Measurements from ENCODE around the gene CD84.

Gene CD84

DNA sequence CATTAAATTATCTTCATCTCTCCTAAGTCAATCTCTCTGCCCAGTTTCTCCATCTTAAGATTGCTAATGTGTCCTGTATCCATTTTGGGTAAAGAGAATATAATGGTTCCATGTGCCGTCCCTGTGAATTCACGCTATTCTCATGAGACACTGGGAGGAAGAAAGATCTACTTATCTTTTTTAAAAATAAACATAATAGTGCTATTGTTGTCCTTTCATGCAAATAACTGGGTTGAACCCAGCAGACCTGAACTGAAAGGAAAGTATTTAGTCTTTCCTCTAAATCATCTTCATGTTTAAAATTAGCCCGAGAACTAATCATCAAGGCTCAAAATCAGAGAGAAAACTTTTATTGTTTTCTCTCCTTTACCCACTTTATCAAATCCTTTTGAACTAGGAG, 45.2 kb upstream of the CD84 start:
- TF ChIP-seq, protein P1, sequence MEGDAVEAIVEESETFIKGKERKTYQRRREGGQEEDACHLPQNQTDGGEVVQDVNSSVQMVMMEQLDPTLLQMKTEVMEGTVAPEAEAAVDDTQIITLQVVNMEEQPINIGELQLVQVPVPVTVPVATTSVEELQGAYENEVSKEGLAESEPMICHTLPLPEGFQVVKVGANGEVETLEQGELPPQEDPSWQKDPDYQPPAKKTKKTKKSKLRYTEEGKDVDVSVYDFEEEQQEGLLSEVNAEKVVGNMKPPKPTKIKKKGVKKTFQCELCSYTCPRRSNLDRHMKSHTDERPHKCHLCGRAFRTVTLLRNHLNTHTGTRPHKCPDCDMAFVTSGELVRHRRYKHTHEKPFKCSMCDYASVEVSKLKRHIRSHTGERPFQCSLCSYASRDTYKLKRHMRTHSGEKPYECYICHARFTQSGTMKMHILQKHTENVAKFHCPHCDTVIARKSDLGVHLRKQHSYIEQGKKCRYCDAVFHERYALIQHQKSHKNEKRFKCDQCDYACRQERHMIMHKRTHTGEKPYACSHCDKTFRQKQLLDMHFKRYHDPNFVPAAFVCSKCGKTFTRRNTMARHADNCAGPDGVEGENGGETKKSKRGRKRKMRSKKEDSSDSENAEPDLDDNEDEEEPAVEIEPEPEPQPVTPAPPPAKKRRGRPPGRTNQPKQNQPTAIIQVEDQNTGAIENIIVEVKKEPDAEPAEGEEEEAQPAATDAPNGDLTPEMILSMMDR (IDR thresholded peaks at IDR 0.05; ENCODE audit: low read length, missing control alignments): no peak
- DNase-seq (ENCODE audit: low read depth): no peak
- no peak overlapping the region for H3K4me3 ChIP-seq (replicated peaks; ENCODE audit: low read depth, low read length)

DNA sequence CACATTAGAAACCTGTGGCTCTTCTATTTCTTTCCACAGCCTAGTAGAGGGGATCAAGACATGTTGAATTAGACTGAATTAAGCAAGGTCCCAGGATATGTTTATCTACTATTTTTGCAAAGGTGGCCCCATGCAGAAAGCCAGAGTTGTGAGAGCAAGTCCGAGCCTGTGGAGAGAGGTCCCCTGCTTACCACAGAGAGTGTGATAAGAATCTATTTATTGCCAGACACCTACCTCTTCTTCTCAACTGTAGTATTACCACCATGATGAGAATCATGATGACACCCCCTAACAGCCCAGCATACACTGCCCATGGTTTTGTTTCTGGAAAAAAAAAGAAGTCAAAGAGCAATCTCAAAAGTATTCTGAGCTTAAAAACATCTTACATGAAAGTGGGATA, 44.6 kb upstream of the CD84 start:
- no peak for DNase-seq (ENCODE audit: low read depth)
- no peak overlapping the region for H3K4me3 ChIP-seq (replicated peaks; ENCODE audit: low read depth, low read length)

DNA sequence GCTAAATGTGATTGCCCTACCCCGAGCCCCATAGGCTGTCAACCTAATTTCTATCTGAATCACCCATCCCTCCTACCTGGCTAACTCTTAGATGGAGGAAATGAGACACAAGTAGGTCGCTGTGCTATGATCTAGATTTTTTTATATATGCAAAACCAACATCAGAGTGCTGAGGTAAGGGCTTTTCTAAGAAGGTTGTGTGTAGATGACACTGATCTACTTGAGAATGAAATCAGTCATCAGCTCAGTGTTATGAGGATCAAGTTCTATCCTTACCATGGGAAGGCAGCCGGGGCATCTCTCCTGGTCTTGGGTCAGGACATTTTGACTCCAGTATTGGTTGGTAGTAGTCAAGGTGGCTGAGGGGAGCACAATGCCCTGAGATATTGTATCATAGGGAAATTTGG, 43.9 kb upstream of the CD84 start:
- H3K4me3 ChIP-seq (replicated peaks; ENCODE audit: low read depth, low read length): no peak overlapping the region
- TF ChIP-seq, protein P1 (IDR thresholded peaks at IDR 0.05; ENCODE audit: low read length, missing control alignments): no peak
- no peak for DNase-seq (ENCODE audit: low read depth)

More for the DNA sequence above, 44.6 kb upstream of the CD84 start:
- TF ChIP-seq, protein P1 (IDR thresholded peaks at IDR 0.05; ENCODE audit: low read length, missing control alignments): no peak

DNA sequence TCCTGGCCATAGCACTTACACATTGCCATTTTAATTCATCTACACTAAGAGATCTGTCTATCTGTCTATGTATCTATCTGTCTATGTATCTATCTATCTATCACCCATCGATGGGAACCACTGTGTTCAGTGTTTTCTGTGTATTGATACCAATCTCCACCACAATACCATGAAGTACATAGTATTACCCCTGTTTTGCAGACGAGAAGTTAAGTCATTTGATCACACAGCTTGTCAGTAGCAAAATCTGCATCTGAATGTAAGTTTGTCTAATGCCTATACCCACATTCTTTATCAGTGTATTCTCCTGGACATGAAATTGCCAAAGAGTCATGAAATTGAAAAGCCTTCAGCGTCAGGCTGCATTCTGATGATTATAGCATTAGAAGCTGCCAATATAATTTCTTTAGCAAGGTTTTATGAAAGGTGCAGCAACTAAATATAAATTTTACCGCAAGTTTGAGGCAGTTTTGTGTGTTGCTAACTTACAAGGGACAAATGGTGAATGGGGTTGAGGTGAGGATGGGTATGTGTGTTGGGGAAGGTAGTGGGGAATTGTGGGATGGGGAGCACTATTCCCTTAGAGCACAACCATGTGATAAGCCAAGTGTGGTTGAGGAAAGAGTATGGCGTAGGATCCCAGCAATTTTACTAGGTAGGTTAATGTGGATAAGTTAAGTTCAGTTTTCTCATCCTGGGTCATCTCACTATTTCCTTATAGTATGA, 43.4 kb upstream of the CD84 start:
- no peak for DNase-seq (ENCODE audit: low read depth)
- TF ChIP-seq, protein P1 (IDR thresholded peaks at IDR 0.05; ENCODE audit: low read length, missing control alignments): no peak

DNA sequence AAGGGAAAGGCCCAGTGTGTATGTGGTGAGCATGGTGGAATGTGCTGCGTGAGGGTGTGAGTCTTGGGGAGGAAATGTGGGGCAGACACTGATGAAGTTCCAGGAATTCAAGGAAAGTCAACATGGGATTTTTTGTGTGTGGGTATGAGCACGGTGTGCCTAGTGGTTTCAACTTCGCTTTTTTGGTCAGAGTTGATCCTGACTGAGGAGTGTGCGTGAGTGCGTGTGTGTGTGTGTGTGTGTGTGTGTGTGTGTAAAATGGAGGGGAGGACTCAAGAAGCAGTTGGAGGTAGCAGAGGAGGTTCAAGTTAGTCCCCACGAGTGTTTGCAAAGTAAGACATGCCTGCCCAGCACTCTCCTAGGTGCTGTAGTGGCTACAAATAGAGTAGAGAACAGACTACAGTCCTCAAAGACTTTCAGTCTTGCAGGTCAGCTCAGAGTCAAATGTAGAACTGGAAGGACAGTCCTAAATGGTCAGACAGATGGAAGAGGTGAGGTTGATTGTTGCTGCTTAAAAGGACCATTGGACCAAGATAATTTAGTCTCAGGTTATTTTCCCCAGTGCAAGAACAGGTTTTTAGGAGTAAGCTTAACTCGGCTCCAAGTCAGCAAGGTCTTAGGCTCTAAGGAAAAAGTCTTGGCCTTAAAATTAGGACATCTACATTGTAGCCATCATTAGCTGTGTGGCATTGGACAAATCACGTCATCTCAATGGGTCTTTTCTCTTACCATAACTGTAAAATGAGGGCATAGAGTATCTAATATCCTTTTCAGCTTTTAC, 42.5 kb upstream of the CD84 start:
- TF ChIP-seq, protein P1 (IDR thresholded peaks at IDR 0.05; ENCODE audit: low read length, missing control alignments): no peak
- H3K4me3 ChIP-seq (replicated peaks; ENCODE audit: low read depth, low read length): no peak overlapping the region
- no peak for DNase-seq (ENCODE audit: low read depth)

More for the DNA sequence above, 43.4 kb upstream of the CD84 start:
- H3K4me3 ChIP-seq (replicated peaks; ENCODE audit: low read depth, low read length): no peak overlapping the region

DNA sequence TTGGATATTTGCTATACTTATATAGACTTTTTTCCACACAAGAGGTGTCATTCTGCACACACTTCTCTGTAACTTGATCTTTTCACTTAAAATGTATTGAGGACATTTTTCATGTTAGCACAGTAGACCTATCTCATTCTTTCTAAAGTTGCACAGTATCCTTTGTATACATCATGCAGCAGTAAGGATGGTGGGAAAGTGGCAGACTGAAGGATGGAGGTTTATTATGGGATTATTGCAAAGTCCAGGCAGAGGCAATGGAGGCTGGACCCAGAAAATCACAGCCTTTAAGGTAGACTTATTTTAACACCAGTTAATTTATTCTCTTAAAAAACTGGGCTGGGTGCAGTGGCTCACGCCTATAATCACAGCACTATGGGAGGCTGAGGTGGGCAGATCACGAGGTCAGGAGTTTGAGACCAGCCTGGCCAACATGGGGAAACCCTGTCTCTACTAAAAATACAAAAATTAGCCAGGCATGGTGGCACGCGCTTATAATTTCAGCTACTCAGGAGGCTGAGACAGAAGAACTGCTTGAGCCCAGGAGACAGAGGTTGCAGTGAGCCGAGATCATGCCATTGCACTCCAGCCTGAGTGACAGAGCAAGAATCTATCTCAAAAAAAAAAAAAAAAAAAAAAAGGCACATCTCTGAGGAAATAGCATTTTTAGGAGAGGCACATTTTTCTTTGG, 41.8 kb upstream of the CD84 start:
- TF ChIP-seq, protein P1 (IDR thresholded peaks at IDR 0.05; ENCODE audit: low read length, missing control alignments): no peak
- no peak for DNase-seq (ENCODE audit: low read depth)
- H3K4me3 ChIP-seq (replicated peaks; ENCODE audit: low read depth, low read length): no peak overlapping the region
